H1 (cell line): Measurements from ENCODE around the gene UCKL1. TPM values are rescaled to one million over a fixed set of nuclear protein-coding genes. Genes with fewer than 3 reads are reported as not detected.

Experiments
- CTCF ChIA-PET: fragments of 300-600 bp; sonication (Branson Sonifier 250); formaldehyde crosslinking; loops from one replicate; lab custom pipeline; 2021; ENCODE audit not compliant: partially characterized antibody; lab: Charles Lee
- POLR2A ChIA-PET: fragments of 300-600 bp; sonication (Branson Sonifier 250); formaldehyde crosslinking; loops from one replicate; lab custom pipeline; 2021; ENCODE audit warnings: inconsistent platforms; ENCODE audit not compliant: partially characterized antibody; lab: Charles Lee
- DNase-seq, 2 experiments: peaks; one replicate each; pipeline versions ENCODE4 v3.0.0 to v3.0.0-alpha.2; 2010 to 2022; ENCODE audit warnings: low spot score in 2 of 2, low read depth in 1 of 2, mixed read lengths in 1 of 2
- FAIRE-seq: peaks from 2 replicates; lab custom pipeline; 2011; peaks lifted over from hg19 to GRCh38; lab: Jason Lieb, UNC
- H2AFZ ChIP-seq: 2 replicates; pipeline ENCODE4 v1.8.1; 2012; ENCODE audit warnings: low read length, inconsistent platforms
- H2AK5ac ChIP-seq: 2 replicates; pipeline ENCODE4 v1.6.1; 2013; ENCODE audit warnings: low read depth, low read length
- H2BK120ac ChIP-seq: replicated peaks from 2 replicates; pipeline ENCODE3; 2013; ENCODE audit warnings: low read depth, low read length, inconsistent platforms
- H2BK12ac ChIP-seq: 2 replicates; pipeline ENCODE4 v1.6.1; 2013; ENCODE audit warnings: low read depth, low read length
- H2BK15ac ChIP-seq: 2 replicates; pipeline ENCODE4 v1.6.1; 2013; ENCODE audit warnings: low read length
- H2BK20ac ChIP-seq: 2 replicates; pipeline ENCODE4 v1.6.1; 2013; ENCODE audit warnings: low read length
- H2BK5ac ChIP-seq: 2 replicates; pipeline ENCODE4 v1.6.1; 2013; ENCODE audit warnings: low read depth, low read length
- H3K14ac ChIP-seq: 2 replicates; pipeline ENCODE4 v1.6.1; 2013; ENCODE audit warnings: inconsistent platforms; ENCODE audit not compliant: insufficient read length
- H3K18ac ChIP-seq: 2 replicates; pipeline ENCODE4 v1.6.1; 2013; ENCODE audit warnings: low read length; ENCODE audit errors: extremely low read depth
- H3K23ac ChIP-seq: 2 replicates; pipeline ENCODE4 v1.6.1; 2013; ENCODE audit warnings: inconsistent platforms; ENCODE audit not compliant: insufficient read length
- H3K23me2 ChIP-seq: 2 replicates; pipeline ENCODE4 v1.6.1; 2013; ENCODE audit warnings: low read depth, low read length
- H3K27ac ChIP-seq: 2 replicates; pipeline ENCODE4 v1.6.1; 2011; ENCODE audit warnings: low read depth, low read length, inconsistent platforms
- H3K27me3 ChIP-seq, 4 experiments: replicated peaks in 1 of 4; 1 replicate in 1 of 4; 2 replicates in 3 of 4; pipeline versions ENCODE4 v1.6.1 to v1.8.1; 2011 to 2013; ENCODE audit warnings: low read length in 3 of 4, mild to moderate bottlenecking in 3 of 4, inconsistent platforms in 2 of 4, mixed read lengths in 2 of 4, moderate library complexity in 1 of 4; ENCODE audit not compliant: control insufficient read depth in 3 of 4, insufficient read depth in 3 of 4; ENCODE audit errors: extremely low read depth in 1 of 4
- H3K36me3 ChIP-seq, 4 experiments: 2 replicates each; pipeline versions ENCODE4 v1.6.1 to v1.8.1; 2011 to 2013; ENCODE audit warnings: mild to moderate bottlenecking in 4 of 4, low read length in 3 of 4, moderate library complexity in 2 of 4, control low read depth in 1 of 4, inconsistent platforms in 1 of 4; ENCODE audit not compliant: insufficient read depth in 4 of 4, control insufficient read depth in 2 of 4
- H3K4ac ChIP-seq: replicated peaks from 2 replicates; pipeline ENCODE3; 2013; ENCODE audit warnings: low read length, low read depth, mixed read lengths, inconsistent platforms; ENCODE audit not compliant: insufficient read length
- H3K4me1 ChIP-seq, 4 experiments: replicated peaks in 1 of 4; 1 replicate in 1 of 4; 2 replicates in 3 of 4; pipeline versions ENCODE4 v1.6.1 to v1.8.1; 2011 to 2013; ENCODE audit warnings: low read length in 3 of 4, inconsistent platforms in 2 of 4, mixed read lengths in 1 of 4; ENCODE audit not compliant: insufficient read depth in 4 of 4, control insufficient read depth in 3 of 4
- H3K4me2 ChIP-seq, 2 experiments: 2 replicates each; pipeline versions ENCODE4 v1.6.1 to v1.8.1; 2011 to 2013; ENCODE audit warnings: low read depth in 2 of 2, low read length in 2 of 2, control low read depth in 1 of 2, inconsistent platforms in 1 of 2, mild to moderate bottlenecking in 1 of 2; ENCODE audit not compliant: insufficient read depth in 1 of 2
- H3K4me3 ChIP-seq, 4 experiments: fragments of 200-600, 300-600 bp in 1 of 4; sonication (generic), shearing (Covaris generic), sonication (Bioruptor Twin) in 1 of 4; 2 replicates each; pipeline versions ENCODE4 v1.5.1 to v1.8.1; 2011 to 2016; ENCODE audit warnings: low read length in 4 of 4, low read depth in 3 of 4, control low read depth in 2 of 4, inconsistent platforms in 2 of 4, mild to moderate bottlenecking in 2 of 4, mixed read lengths in 1 of 4, moderate library complexity in 1 of 4; ENCODE audit not compliant: insufficient read depth in 2 of 4; ENCODE audit errors: extremely low read depth in 1 of 4
- H3K56ac ChIP-seq: replicated peaks from 2 replicates; pipeline ENCODE3; 2013; ENCODE audit warnings: low read depth, mild to moderate bottlenecking, mixed read lengths, low read length, inconsistent platforms; ENCODE audit not compliant: insufficient read length
- H3K79me1 ChIP-seq: 2 replicates; pipeline ENCODE4 v1.6.1; 2013; ENCODE audit warnings: low read depth, low read length, control low read depth
- H3K79me2 ChIP-seq, 2 experiments: 2 replicates each; pipeline versions ENCODE4 v1.6.1 to v1.8.1; 2012 to 2013; ENCODE audit warnings: low read length in 2 of 2, mild to moderate bottlenecking in 2 of 2, inconsistent platforms in 1 of 2; ENCODE audit not compliant: insufficient read depth in 2 of 2, control insufficient read depth in 1 of 2
- H3K9ac ChIP-seq, 4 experiments: replicated peaks in 1 of 4; 1 replicate in 1 of 4; 2 replicates in 3 of 4; pipeline versions ENCODE4 v1.6.1 to v1.8.1; 2011 to 2013; ENCODE audit warnings: low read depth in 3 of 4, low read length in 3 of 4, control low read depth in 2 of 4, mild to moderate bottlenecking in 2 of 4, moderate library complexity in 2 of 4, inconsistent platforms in 1 of 4; ENCODE audit errors: extremely low read depth in 1 of 4
- H3K9me3 ChIP-seq, 2 experiments: 2 replicates each; pipeline versions ENCODE4 v1.6.1 to v1.8.1; 2012 to 2013; ENCODE audit warnings: mild to moderate bottlenecking in 2 of 2, moderate library complexity in 2 of 2, control low read depth in 1 of 2, inconsistent platforms in 1 of 2, low read depth in 1 of 2, low read length in 1 of 2, mixed read lengths in 1 of 2; ENCODE audit not compliant: insufficient read depth in 2 of 2
- H4K20me1 ChIP-seq, 2 experiments: replicated peaks in 1 of 2; 2 replicates each; pipeline versions ENCODE3 to v1.8.1; 2011 to 2013; ENCODE audit warnings: inconsistent platforms in 2 of 2, low read length in 2 of 2, mild to moderate bottlenecking in 1 of 2; ENCODE audit not compliant: insufficient read depth in 2 of 2, control insufficient read depth in 1 of 2
- H4K5ac ChIP-seq: 2 replicates; pipeline ENCODE4 v1.6.1; 2013; ENCODE audit warnings: low read length, low read depth, mixed read lengths, inconsistent platforms; ENCODE audit not compliant: insufficient read length
- H4K8ac ChIP-seq: 2 replicates; pipeline ENCODE4 v1.8.0; 2013; ENCODE audit warnings: mild to moderate bottlenecking, moderate library complexity, low read length, inconsistent platforms; ENCODE audit not compliant: insufficient read depth; ENCODE audit errors: extremely low read depth
- H4K91ac ChIP-seq: replicated peaks from 2 replicates; pipeline ENCODE3; 2013; ENCODE audit warnings: low read length, mixed read lengths, inconsistent platforms; ENCODE audit not compliant: insufficient read length
- BCL11A ChIP-seq, 2 experiments: IDR thresholded peaks; one replicate each; pipeline ENCODE4 v1.6.1; 2011; ENCODE audit warnings: low read depth in 2 of 2, low read length in 2 of 2, mild to moderate bottlenecking in 2 of 2
- CBX5 ChIP-seq: fragments of 300-800, 300-1000 bp; sonication (generic); IDR thresholded peaks from 2 replicates; pipeline ENCODE4 v1.7.1; 2016; ENCODE audit warnings: antibody characterized with exemption, low read length, low read depth
- CEBPB ChIP-seq: IDR thresholded peaks from 2 replicates; pipeline ENCODE4 v1.6.1; 2012; ENCODE audit warnings: low read depth, low read length
- CREB1 ChIP-seq: IDR thresholded peaks from 2 replicates; pipeline ENCODE4 v1.6.1; 2012; ENCODE audit warnings: inconsistent platforms
- JUND ChIP-seq: IDR thresholded peaks from 2 replicates; pipeline ENCODE4 v1.6.1; 2011; ENCODE audit warnings: mild to moderate bottlenecking, improper control_type of control experiment, low read length
- RAD21 ChIP-seq, 2 experiments: IDR thresholded peaks in 1 of 2; conservative IDR thresholded peaks in 1 of 2; 2 replicates each; pipeline ENCODE4 v1.6.1; 2011; ENCODE audit warnings: low read depth in 2 of 2, low read length in 2 of 2, improper control_type of control experiment in 1 of 2, inconsistent platforms in 1 of 2, mild to moderate bottlenecking in 1 of 2, moderate library complexity in 1 of 2
- SAP30 ChIP-seq: fragments of 300-600 bp; sonication (generic); IDR thresholded peaks from 2 replicates; pipeline ENCODE4 v1.7.1; 2012; ENCODE audit warnings: low read length, moderate library complexity, mild to moderate bottlenecking, inconsistent platforms; ENCODE audit not compliant: insufficient read depth, insufficient replicate concordance
- SIN3A ChIP-seq, 2 experiments: IDR thresholded peaks in 1 of 2; conservative IDR thresholded peaks in 1 of 2; 2 replicates each; pipeline ENCODE4 v1.6.1; 2011 to 2012; ENCODE audit warnings: low read length in 2 of 2, improper control_type of control experiment in 1 of 2, low read depth in 1 of 2, mild to moderate bottlenecking in 1 of 2
- TAF1 ChIP-seq: IDR thresholded peaks from 2 replicates; pipeline ENCODE4 v1.6.1; 2011; ENCODE audit warnings: mild to moderate bottlenecking, low read depth, low read length
- TCF12 ChIP-seq: IDR thresholded peaks from 2 replicates; pipeline ENCODE4 v1.6.1; 2011; ENCODE audit warnings: low read depth, mild to moderate bottlenecking, low read length
- WGBS, 2 experiments: shearing (Covaris generic) in 1 of 2; methylation state at CpG; one replicate each; pipeline versions ENCODE4 v1.1.6 to v1.1.7; 2013 to 2015; ENCODE audit warnings: low lambda C conversion rate in 2 of 2, mixed read lengths in 2 of 2, inconsistent platforms in 1 of 2, low coverage in 1 of 2, missing lambda C conversion rate in 1 of 2; ENCODE audit not compliant: insufficient replicate concordance in 2 of 2, insufficient coverage in 1 of 2, insufficient read length in 1 of 2; ENCODE audit errors: extremely low coverage in 1 of 2, missing lambda C conversion rate in 1 of 2; 5-methylcytosine and 5-hydroxymethylcytosine counted together
- polyA plus RNA-seq, 7 experiments: library from polyadenylated mRNA; depleted of rRNA in 3 of 7; stranded (reverse) in 5 of 7; unstranded in 2 of 7; fragments of >200 nt in 5 of 7; fragments of 200-250 nt in 2 of 7; gene quantifications; 1 replicate in 5 of 7; 2 replicates in 1 of 7; 4 replicates in 1 of 7; pipeline versions ENCODE4 v1.2.1 to v1.2.3, GENCODE V29; 2011 to 2013; ENCODE audit warnings: missing spikeins in 2 of 7, mixed read lengths in 2 of 7
- total RNA-seq: library from RNA; stranded (reverse); fragmentation: NEBNext Ultra II Directional; extraction: Animal tissue kit (Norgen Biotek cat#: 25700); gene quantifications from 2 replicates; pipeline ENCODE4 v1.2.1, GENCODE V29; 2021
- TF ChIP-seq, protein P1 (sequence below): IDR thresholded peaks from 2 replicates; pipeline ENCODE4 v1.6.1; 2011; ENCODE audit warnings: low read length, improper control_type of control experiment

The UCKL1 gene
- total and polyA plus RNA-seq, 2 of the 8 experiments (the other 6 are each of a cell fraction or from before 2014, with no cell fraction given) = 36.5 to 91.2 TPM

DNA sequence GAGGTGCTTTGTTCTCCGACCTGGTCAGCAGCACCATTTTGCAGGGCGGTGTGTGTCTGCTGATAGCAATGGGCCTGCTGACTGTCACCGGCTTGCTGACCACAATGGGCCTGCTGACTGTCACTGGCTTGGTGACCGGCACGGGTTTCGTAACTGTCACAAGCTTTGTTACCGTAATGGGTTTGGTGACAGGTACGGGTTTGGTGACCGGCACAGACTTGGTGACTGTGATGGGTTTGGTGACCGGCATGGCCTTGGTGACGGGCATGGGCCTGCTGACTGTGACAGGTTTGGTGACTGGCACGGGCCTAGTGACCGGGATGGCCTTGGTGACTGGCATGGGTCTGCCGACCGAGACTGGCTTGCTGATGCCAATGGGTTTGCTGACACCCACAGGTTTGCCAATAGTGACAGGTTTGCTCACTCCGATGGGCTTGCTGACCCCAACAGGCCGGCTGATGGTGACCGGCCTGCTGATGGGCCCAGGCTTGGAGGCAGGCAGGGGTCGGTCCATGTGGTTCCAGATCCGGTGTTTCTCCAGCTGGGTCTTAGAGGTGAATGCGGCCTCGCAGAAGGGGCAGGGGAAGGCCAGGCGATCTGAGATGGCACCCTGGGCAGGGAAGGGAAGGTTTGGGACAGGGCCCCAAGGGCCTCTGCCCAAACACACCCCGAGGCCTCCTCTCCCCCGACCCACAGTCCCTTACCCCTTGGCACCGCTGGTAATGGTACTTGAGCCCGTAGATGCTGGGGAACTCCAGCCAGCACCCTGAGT, 10.1 kb upstream of the UCKL1 start:
- H3K4me1 ChIP-seq = peaks cover 0 to 13% (median 5%) of the 10 kb centered on the region in 4 experiments; a peak in 5 of 7 replicates
- H2BK5ac ChIP-seq = no peak overlapping the region
- H3K23me2 ChIP-seq = peaks cover 7% of the 10 kb centered on the region; the same call in 1 of the 2 replicates
- no peak overlapping the region for H2BK12ac ChIP-seq
- H3K23ac ChIP-seq = no peak overlapping the region
- H3K14ac ChIP-seq = no peak overlapping the region
- no peak overlapping the region for H4K5ac ChIP-seq
- peaks cover 4% of the 10 kb centered on the region for H3K79me1 ChIP-seq
- ChIA-PET CTCF (no interaction called here), POLR2A (interaction anchor here (1.2 to 2.6 kb wide), 2 partner anchors 11 to 14 kb away, joined by 3 to 9 read pairs; no protein-coding TSS in a partner anchor)
- H2AK5ac ChIP-seq = no peak overlapping the region
- no peak overlapping the region for H2BK120ac ChIP-seq
- WGBS, 2 experiments = 96% methylated on average over 27 of the region's 27 CpGs; no CpG with 5 or more reads in 1 of the 2 experiments
- no peak overlapping the region for H3K18ac ChIP-seq
- H3K36me3 ChIP-seq = peaks cover 22 to 58% (median 47%) of the 10 kb centered on the region in 4 experiments
- no peak overlapping the region for H2BK15ac ChIP-seq
- no peak overlapping the region for H3K4me2 ChIP-seq
- H3K27me3 ChIP-seq = peaks cover 0 to 6% (median 2%) of the 10 kb centered on the region in 4 experiments; a peak in 2 of 7 replicates
- no peak overlapping the region for H2BK20ac ChIP-seq
- no peak overlapping the region for H3K4ac ChIP-seq
- no peak overlapping the region for H3K9ac ChIP-seq
- H4K91ac ChIP-seq = no peak overlapping the region
- no peak overlapping the region for H2AFZ ChIP-seq
- no peak overlapping the region for H3K56ac ChIP-seq
- FAIRE-seq (no peak), DNase-seq (no peak)
- H3K79me2 ChIP-seq = no peaks in the 10 kb centered on the region; a peak in 1 of 4 replicates
- peaks cover 42 to 53% of the 10 kb centered on the region in 2 experiments for H3K9me3 ChIP-seq
- H3K4me3 ChIP-seq = peak overlapping the region in 1 of 4 experiments; percentile 21; a peak in 1 of 8 replicates
- H3K27ac ChIP-seq = no peak overlapping the region
- H4K20me1 ChIP-seq = peaks cover 0 to 2% of the 10 kb centered on the region in 2 experiments
- H4K8ac ChIP-seq = no peak overlapping the region
- TF ChIP-seq SIN3A (conservative IDR thresholded peaks at IDR 0.05 in 1 of 2, IDR thresholded peaks at IDR 0.05 in 1 of 2; ENCODE audit: low read depth in 1 of 2, low read length in 2 of 2) (no peak), JUND (no peak), RAD21 (IDR thresholded peaks at IDR 0.05 in 1 of 2, conservative IDR thresholded peaks at IDR 0.05 in 1 of 2; ENCODE audit: low read depth in 2 of 2, low read length in 2 of 2) (no peak), TAF1 (no peak), CBX5 (no peak), TCF12 (no peak), BCL11A (IDR thresholded peaks at IDR 0.05; ENCODE audit: low read depth in 2 of 2, low read length in 2 of 2) (no peak), CEBPB (no peak), CREB1 (no peak), SAP30 (no peak)
- TF ChIP-seq, protein P1, sequence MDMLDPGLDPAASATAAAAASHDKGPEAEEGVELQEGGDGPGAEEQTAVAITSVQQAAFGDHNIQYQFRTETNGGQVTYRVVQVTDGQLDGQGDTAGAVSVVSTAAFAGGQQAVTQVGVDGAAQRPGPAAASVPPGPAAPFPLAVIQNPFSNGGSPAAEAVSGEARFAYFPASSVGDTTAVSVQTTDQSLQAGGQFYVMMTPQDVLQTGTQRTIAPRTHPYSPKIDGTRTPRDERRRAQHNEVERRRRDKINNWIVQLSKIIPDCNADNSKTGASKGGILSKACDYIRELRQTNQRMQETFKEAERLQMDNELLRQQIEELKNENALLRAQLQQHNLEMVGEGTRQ = no peak
